ENCODE measurements around the gene RXRA. TPM values are rescaled to one million over a fixed set of nuclear protein-coding genes. Genes with fewer than 3 reads are reported as not detected.
A peak's percentile ranks its signal among the peaks of the same experiment; 100 is the strongest.

Gene RXRA
- total RNA-seq, 1 experiment from 2014 or later: 19.1 TPM

DNA sequence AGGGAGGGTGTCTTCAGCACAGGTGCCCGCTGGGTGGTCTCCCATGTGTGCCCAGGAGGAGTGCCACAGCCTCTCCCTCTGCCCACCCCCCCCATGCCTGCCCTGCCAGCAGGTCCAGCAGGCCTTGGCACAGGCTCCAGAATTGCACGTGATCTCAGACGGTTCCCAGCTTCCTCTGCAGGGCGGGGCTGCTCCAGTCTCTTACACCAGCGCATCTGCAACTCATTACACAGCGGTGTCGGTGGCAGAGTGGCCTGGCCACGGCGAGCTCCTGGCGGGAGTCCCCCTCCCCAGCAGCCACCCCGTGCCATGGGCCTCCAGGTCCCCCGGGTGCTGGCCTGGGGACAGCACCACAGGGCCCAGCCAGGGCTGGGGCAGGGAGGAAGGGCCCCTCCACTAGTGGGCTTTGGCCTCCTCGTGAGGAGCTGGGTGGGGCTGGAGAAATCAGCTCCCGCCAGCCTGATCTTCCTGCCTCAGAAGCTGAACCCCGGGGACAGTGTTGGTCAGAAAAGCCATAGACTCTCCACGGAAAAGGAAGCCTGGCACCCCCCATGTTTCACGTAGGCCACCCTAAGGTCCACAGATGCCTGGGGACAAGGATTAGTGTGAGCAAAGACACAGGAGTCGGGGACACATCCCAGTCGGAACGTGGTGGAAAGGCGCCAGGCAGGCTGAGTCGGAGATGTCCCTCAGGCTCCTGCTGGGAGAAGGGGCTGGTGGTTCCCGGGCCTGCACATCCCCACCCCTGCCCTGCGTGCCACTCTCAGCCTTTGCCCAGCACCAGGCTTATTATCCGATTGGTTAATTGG, 40.2 kb downstream of the RXRA start:
- DNase-seq (ENCODE audit: low read depth): peak; percentile 62

DNA sequence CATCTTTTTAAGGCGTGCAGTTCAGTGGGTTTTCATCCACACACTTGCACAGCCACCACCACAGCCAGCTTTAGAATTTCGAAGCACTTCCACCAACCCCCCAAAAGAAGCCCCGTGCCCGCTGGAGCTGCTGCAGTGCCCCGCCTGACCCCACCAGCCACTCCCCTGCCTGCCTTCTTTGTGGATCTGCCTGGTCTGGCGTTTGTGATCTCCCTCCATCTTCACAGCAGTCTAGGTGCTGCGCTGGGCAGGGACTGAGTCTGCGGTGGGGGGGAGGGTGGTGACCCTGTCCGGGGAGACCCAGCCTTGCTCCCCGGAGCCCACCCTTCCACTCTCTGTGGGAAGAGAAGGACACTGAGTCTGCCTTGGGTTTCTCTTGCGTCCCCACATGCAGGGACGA, 40.8 kb downstream of the RXRA start:
- DNase-seq (ENCODE audit: low read depth): no peak

DNA sequence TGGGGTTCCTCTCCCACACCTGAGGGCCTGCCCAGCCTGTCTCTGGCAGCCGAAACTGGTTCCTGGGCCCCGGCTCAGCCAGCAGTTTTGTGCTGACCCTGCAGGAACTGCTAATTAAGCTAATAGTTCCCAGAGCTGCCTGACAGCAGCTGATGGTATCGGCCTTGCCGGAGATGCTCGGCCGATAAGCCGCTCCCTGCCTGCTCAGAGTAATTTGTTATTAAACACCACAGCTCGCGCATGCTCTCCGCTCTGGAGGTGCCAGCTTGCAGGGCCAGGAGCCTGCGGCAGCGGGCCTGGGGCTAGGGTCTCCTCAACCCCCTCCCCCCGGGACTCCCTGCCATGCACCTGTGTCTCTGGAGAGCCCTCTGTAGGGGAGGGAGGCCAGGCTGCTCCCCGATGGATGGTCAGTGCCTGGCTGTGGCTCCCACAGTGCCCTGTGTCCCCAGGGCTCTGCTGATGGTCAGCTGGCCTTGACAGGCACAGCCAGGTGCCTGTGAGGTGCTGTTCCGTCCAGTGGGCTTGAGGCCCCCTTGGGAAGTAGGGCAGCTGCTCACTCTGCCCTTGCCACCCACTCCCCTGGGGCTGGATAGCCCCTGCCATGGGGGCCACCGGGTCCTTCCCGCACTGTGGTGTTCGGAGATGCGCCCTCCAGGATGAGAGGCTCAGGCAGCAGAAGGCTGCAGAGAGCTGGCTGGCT, 41.7 kb downstream of the RXRA start:
- DNase-seq (ENCODE audit: low read depth): no peak

DNA sequence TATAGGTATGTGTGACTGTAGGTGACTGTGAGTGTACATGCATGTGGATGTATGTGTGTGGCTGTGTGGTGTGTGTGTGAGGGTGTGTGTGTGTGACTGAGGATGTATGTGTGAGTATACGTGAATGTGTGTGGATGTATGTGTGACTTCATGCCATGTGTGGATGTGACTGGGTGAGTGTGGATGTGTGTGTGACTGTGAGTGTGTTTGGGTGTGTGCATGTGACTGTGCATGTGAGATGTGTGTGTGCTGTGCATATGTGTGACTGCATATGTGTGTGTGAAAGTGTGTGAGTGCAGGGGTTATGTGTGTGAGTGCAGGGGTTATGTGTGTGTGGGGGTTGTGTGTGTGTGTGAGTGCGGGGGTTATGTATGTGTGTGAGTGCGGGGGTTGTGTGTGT, 42.3 kb downstream of the RXRA start:
- DNase-seq (ENCODE audit: low read depth): no peak

DNA sequence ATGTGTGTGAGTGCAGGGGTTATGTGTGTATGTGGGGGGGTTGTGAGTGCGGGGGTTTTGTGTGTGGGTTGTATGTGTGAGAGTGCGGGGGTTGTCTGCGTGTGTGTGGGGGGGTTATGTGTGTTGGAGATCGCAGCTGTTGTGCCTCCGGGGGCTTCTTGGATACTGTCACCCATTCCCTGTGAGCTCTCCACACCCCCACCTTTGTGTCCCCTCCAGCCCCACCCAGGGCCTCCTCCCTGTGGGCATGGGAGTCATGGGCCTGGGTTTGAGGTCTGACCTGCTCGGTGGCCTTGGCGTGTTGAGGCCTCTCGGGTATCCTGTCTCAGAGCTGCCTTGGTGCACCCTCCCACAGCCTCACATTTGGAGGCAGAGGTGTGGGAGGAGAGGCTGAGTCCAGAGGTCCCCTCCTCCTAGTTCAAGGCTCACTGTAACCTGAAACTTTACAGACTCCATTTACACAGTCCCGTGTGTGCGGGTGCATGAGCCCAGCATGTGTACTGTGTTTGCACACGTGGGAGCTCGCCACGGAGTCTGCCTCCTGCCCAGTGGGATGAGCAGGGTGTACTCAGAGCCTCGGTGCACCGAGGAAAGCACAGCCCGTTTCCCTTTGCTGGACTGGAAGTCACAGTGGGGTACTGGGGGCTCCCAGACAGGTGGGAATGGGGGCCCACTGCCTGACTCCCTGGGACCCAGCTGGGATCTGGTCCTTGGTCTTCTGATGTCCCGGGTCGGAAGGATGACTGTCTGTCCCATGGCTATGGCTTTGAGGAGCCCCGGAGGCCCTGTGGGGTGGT, 43.4 kb downstream of the RXRA start:
- no peak for DNase-seq (ENCODE audit: low read depth)

DNA sequence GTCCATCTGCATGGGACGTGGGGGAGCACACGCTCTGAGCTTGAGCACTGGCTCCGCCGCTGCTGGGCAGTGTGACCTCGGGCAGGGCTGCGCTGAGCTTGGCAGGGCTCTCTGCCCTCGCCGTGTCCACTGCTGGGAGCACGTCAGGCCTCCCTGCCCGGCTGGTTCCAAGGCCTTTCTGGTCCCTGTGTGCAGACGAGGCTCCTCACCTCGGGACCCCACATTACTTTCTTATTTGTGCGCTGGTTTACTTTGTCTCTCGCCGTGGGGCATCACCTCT, 43.9 kb downstream of the RXRA start:
- no peak for DNase-seq (ENCODE audit: low read depth)

DNA sequence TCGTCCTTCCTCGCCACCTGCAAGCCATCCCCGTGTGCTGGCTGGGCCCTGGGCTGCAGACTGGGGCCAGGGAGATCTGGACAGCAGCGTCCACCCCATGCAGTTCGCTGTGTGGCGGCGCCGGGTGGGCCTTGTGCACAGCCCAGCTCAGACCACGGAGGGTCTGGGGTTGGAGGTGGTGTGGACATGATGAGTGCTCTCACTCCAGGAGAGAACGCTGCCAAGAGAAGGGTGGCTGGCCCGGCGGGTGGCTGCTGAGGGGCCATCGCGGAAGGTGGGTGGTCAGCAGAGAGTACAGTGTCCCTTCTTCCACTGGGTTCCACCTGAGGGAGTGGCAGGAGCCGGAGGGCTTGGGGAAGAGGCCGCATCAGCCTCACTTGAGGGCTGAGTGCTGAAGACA, 44.4 kb downstream of the RXRA start:
- no peak for DNase-seq (ENCODE audit: low read depth)

DNA sequence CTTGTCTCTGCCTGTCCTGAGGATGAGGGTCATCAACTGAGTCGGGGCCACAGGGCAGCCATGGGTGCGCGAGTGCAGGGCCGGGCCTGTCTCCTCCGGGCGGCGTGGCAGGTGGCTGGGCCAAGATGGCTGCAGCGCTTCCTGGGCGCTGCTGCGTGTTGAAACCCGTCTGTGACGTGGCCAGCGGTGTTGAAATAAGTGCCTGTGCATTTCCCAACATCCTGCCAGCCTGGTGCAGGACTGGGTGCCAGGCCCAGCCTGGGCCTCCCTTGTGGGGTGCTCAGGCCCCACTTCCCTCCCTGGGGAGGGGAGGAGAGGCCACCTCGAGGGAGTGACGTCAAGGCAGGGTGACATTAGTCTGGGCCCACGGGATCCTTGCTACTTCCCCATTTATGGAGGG, 45.5 kb downstream of the RXRA start:
- DNase-seq (ENCODE audit: low read depth): no peak

DNA sequence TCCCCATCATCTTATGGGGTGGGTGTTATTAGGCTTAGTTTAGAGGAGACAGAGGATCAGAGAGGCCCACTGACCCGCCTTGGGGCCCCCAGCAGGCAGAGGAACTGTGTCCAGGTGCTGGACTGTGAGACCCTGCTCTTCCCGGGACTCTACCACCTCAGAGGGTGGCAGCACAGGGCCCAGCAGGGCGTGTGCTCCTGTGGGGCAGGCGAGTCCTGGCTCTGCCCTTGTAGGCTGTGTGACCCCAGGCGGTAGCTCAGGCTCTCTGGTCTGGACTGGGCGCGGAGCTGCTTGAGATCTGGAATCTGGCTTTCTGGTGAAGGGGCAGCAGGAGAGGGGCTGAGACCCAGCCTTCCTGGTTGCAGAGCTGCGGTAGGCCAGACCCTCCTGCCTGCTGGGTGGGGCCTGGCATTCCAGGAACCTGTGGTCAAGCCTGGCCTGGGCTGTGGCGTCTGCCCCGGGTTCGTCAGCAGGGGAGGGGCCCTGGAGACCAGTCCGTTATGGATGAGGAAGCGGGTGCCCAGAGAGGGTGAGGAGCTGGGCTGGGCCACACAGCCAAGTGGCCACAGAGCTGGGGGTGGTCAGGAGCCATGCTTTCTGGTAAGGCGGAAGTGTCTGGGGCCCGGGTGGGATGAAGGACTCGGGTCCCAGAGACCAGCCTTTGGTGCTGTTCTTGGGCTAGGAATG, 46.5 kb downstream of the RXRA start:
- peak; percentile 52 for DNase-seq (ENCODE audit: low read depth)

DNA sequence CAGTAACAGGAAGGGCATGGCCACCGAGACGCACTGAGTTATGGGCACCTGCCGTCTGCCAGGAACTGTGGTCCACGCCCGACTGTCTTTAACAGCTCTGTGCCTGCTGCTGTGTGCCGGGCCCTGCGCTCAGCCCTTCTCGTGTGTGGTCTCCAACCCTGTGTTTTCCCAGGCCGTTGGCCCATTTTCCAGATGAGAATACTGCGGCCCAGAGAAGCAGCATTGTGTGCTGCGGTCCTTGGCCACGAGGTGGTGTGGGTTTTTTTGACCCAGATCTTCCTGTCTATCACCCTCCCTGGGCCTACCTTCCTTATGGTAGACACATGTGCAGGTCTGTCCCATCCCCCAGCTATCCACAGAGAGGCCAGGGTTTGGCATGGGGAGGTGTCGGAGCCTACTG, 47.0 kb downstream of the RXRA start:
- DNase-seq (ENCODE audit: low read depth): no peak

DNA sequence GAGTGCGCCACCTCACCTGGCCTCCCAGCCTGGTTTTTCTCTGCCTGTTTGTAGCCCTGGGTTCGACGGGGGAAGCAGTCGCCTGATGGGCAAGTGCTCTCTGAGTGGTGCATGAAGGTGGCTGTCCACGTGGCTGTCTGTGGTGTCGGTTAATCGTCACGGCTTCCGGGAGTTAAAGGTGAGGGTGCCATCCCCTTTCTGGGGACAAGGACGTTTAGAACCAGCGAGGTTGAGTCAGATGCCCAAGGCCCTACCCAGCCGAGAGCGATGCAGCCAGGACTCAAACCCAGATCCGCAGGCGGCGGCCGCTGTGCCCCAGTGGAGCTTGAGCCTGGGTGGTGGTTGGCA, 47.7 kb downstream of the RXRA start:
- DNase-seq (ENCODE audit: low read depth): no peak

DNA sequence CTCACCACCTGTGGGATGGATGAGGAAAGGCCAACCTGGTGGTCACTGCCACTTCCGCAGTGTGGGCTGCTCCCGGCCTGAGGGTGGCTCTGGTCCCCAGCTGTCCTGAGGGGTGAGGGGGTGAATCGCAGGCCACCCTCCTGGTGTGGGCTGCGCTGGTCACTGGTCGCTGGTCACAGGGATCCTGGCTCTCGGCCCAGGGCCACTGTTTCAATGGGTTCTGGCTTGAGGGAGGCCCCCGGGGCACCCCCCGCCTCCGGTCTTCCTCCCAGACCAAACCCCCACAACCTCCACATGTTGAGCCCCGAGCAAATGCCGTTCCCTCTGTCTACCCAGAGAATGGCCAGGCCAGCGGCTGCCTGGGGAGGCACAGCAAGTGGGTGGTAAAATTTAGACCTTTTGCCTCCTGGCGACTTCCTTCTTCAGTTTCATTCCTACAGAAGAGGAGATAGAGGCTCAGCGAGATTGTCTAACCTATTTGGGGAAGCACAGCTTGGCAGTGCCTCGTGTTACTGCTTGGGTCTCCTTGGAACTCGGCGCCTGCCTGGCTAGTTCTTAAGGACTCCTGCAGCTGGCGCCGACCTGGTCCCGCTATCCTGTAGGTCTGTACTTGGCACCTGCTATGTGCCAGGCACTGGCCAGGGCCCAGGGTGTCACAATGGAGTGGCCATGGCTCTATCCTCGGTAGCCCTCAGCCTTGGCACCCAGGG, 48.2 kb downstream of the RXRA start:
- no peak for DNase-seq (ENCODE audit: low read depth)

DNA sequence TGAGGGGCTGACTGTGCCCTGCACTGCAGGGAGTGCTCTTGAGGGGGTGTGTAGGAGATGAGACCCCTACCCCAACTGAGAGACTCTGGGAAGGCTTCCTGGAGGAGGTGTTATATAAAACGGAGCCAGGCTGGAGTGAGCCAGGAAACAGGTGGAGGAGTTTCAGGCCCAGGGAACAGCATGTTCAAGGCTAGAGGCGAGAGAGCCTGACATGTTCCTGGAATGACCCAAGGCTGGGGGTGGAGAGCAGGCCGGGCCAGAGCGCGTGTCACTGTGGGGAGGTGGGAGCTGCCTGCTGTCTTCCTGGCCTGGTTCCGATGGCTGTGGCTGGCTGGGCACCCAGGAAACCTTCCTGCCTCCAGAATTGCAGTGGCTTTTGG, 48.7 kb downstream of the RXRA start:
- DNase-seq (ENCODE audit: low read depth): no peak

DNA sequence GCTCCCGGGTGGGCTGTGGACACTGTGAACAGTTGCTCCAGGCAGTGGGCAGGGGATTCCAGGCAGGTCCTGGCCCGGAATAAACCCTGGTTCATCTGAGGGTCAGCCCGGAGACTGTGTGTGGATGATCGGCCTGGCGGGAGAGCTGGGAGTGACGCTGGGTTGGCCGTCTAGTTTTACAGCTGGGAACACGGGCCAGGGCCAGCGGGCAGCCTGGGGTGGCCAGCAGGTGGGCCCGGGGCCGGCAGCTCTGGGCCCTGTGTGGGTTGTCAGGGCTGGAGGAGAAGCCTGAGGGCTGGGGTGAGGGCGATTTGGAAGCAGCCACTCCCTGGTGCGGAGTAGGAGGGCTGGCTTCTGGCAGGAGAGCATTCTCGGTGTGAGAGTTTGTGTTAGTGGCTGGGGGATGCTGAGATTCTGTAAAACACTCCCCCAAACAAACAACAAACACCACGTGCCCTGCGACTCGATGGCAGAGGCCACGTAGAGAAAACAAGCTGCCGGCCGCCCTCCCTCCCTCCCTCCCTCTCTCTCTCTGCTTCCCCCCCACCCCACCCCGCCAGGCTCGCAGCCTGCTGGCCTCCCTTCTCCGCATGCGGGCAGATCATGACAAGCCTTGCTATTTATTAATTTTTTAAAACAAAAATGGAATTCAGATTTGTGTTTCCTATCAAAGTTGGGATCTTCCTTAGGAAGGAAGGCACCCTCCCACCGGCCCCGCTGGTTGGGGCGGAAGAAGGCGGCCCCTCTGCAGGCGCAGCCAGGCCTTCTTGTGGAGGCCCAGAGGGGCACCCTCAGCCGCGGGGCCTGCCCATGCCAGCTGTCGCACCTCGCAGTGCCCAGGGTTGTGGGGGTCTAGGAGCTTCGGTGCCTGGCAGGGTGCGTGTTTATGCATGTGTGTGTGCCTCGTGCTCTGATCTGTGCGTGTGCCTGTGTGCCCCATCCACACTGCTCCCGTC, 49.5 kb downstream of the RXRA start:
- no peak for DNase-seq (ENCODE audit: low read depth)

DNA sequence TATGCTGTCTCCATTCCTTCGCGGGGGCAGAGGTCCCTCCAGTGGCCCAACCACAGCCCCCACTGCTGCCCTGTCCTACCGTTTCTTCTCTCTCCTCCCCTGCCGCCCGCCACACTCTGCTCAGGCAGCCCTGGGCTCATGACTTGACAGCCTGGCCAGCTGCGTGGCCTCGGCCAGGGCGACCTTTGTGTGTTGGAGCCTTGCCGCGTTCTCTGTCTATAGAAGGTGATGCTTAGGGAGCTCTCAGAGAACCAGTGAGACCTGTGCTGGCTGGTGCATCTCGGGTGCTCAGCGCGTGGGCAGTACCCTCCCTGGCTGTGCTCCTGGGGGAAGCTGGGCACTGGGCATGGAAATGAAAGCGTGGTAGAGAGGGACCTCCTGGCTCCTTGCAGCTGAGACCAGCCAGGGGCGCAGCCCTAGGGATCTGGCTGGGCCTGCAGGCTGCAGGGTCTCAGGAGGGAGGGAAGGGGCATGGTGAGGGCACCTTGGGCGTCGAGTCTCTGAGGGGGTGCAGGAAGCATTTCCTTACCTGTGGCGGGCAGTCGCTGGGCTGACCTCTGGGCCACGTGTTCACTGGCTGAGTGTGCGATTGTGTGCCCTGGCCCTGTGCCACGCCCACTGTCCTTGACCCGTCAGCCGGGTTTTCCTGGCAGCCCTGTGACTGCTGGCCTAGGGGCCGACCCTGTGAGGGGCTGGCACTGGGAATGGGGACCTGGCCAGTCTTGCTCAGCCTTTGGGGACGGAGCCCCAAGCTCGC, 50.3 kb downstream of the RXRA start:
- DNase-seq (ENCODE audit: low read depth): no peak

DNA sequence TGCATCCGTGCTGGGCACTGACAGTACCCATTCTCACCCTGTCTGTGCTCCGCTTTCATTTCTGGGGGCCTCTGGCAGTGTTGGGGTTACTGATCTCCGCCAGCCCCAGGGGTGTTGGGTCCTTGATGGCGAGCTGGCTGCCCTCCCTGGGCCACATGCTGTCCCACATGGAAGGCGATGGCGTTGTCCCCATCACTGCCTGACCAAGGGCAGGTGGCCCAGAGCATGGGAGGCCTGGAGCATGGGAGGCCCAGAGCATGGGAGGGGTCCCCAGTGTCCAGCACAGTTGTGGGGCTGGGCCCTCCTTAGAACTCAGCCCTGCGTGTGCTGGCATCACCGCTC, 50.9 kb downstream of the RXRA start:
- DNase-seq (ENCODE audit: low read depth): no peak

DNA sequence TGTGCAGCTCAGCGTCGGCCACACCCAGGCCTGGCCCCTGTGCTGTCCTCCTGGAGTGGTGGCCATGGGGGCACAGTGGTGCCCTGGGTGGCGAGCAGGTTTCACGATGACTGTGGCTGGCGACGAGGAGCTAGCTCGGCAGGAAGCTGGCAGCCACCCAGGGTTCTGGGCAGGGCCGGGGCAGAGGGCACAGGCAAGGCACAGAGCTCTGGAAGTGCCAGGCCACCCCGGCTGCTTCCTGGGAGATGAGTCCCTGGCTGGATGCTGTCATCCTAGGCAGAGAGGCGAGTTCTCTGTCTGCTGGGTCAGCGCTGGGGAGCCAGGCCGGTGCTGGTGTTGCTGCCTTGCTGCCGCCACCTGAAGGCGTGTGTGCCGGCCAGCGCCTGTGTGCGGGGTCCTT, 51.7 kb downstream of the RXRA start:
- DNase-seq (ENCODE audit: low read depth): no peak

DNA sequence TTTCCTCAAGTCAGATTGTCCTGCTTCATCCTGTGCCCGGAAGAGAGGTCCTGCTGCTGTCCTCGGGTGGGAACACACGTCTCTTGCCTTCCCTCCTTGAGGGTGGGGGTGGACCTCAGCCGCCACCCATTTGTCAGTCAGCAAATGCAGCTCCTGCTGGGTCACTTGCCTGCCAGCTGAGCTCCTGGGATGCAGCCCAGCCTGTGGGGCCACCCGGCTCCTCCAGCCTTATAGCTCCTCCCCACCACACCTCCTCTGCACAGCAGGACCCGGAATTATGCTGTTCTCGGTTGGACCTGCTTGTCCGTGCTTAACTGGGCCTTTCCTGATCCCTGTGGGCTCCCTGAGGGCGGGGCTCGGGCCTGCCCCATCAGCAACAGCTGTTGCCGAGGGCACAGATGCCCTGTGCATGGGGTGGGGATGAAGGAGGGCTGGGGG, 52.7 kb downstream of the RXRA start:
- DNase-seq (ENCODE audit: low read depth): peak; percentile 74

DNA sequence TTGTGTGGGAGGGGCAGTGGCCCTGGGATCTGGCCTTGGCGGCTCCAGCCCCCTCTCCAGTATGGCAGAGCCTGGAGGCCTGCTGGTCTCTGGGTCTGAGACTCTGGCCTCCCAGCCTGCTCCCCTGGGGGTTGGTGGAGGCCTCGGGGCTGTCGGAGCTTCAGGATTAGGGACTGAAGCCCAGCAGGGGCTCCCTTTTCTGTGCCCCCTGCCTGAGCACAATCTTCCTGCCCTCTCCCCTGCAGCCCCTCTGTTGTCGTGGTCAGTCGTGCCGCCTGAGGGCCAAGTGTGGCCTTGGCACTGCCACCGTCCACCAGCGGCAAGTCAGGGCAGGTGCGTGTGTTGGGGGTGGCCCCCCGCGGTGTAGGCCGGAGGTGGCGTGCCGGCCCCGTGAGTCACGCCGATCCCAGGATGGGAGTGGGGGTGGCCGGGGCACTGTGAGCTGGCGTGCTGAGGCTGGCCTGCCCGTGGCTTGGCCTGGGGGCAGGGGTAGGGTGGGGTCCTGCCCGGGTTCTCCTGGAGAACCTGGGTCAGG, 53.6 kb downstream of the RXRA start:
- peak; percentile 88 for DNase-seq (ENCODE audit: low read depth)

Data from HT1080 (cell line).